Astrocyte (in vitro differentiated cells and primary cell): ENCODE measurements around the gene NT5C3B.

ENCODE experiments used
- EZH2 ChIP-seq: IDR thresholded peaks from 2 replicates; pipeline ENCODE4 v1.6.1; 2012; ENCODE audit warnings: mild to moderate bottlenecking, low read length, inconsistent platforms; ENCODE audit not compliant: insufficient read depth
- TF ChIP-seq, protein P1 (sequence below): IDR thresholded peaks from 2 replicates; pipeline ENCODE4 v1.5.1; 2011; ENCODE audit warnings: low read depth, mild to moderate bottlenecking, inconsistent platforms, low read length, moderate library complexity; ENCODE audit not compliant: insufficient read depth

- TF ChIP-seq, protein P1, sequence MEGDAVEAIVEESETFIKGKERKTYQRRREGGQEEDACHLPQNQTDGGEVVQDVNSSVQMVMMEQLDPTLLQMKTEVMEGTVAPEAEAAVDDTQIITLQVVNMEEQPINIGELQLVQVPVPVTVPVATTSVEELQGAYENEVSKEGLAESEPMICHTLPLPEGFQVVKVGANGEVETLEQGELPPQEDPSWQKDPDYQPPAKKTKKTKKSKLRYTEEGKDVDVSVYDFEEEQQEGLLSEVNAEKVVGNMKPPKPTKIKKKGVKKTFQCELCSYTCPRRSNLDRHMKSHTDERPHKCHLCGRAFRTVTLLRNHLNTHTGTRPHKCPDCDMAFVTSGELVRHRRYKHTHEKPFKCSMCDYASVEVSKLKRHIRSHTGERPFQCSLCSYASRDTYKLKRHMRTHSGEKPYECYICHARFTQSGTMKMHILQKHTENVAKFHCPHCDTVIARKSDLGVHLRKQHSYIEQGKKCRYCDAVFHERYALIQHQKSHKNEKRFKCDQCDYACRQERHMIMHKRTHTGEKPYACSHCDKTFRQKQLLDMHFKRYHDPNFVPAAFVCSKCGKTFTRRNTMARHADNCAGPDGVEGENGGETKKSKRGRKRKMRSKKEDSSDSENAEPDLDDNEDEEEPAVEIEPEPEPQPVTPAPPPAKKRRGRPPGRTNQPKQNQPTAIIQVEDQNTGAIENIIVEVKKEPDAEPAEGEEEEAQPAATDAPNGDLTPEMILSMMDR = no peak
- no peak for TF ChIP-seq EZH2
Observed at GRCh38 chr17:41812381-41813151, 23.5 kb downstream of the NT5C3B start, which contains the start of gene FKBP10.
